Measurements from ENCODE around the gene CSNK1D. TPM values are rescaled to one million over a fixed set of nuclear protein-coding genes. Genes with fewer than 3 reads are reported as not detected.
A peak's percentile ranks its signal among the peaks of the same experiment; 100 is the strongest.

Gene CSNK1D
- total and polyA plus RNA-seq, 10 of the 15 experiments (the other 5 are each of a cell fraction or from before 2014, with no cell fraction given), result 5.7 to 105 (median 58.1) TPM

- TF ChIP-seq IRF3 (IDR thresholded peaks at IDR 0.05), result no peak
- TF ChIP-seq LARP7 (IDR thresholded peaks at IDR 0.05), result peak; percentile 95
- peak; percentile 23; the same call in 1 of the 2 replicates for TF ChIP-seq ZNF207 (IDR thresholded peaks at IDR 0.05; ENCODE audit: borderline replicate concordance)
- peak; percentile 51 for TF ChIP-seq DPF2 (IDR thresholded peaks at IDR 0.05)
- peak; percentile 32; the same call in 1 of the 2 replicates for TF ChIP-seq NR2C1 (IDR thresholded peaks at IDR 0.05)
- no peak for TF ChIP-seq HSF1 (IDR thresholded peaks at IDR 0.05; ENCODE audit: low read depth, low read length)
- peak; percentile 54; the same call in 1 of the 2 replicates for TF ChIP-seq TCF12 (IDR thresholded peaks at IDR 0.05; ENCODE audit: low read depth, low read length)
- no peak for TF ChIP-seq BCL11A (IDR thresholded peaks at IDR 0.05; ENCODE audit: low read depth, low read length)
- TF ChIP-seq POLR2AphosphoS5 (IDR thresholded peaks at IDR 0.05; ENCODE audit: low read length), result peak; percentile 91
- peak; percentile 59 for TF ChIP-seq NR2F1 (conservative IDR thresholded peaks at IDR 0.05)
- peak; percentile 89 for TF ChIP-seq POLR2A (IDR thresholded peaks at IDR 0.05; ENCODE audit: low read depth, low read length)
- TF ChIP-seq NR2C2 (IDR thresholded peaks at IDR 0.05; ENCODE audit: borderline replicate concordance, control insufficient read depth, insufficient read length, low read depth), result no peak
- no peak for TF ChIP-seq CHD4 (IDR thresholded peaks at IDR 0.05)
- TF ChIP-seq FOXM1 (IDR thresholded peaks at IDR 0.05; ENCODE audit: low read depth, low read length), result no peak
- TF ChIP-seq ASH2L (IDR thresholded peaks at IDR 0.05; ENCODE audit: borderline replicate concordance, low read depth), result no peak
- TF ChIP-seq TAF1 (IDR thresholded peaks at IDR 0.05; ENCODE audit: borderline replicate concordance, low read depth, low read length), result peak; percentile 93; the same call in 1 of the 2 replicates
These were observed 44.4 kb downstream of the CSNK1D start, which contains the start of gene SLC16A3 (continued) for GRCh38 chr17:82228842-82229697.

Measured in GM12878 (cell line).